ENCODE results near the gene CNTN5. TPM values are rescaled to one million over a fixed set of nuclear protein-coding genes. Genes with fewer than 3 reads are reported as not detected.

The CNTN5 gene
- total RNA-seq, 2 experiments from 2014 or later = not detected

GRCh38 chr11:99884750-99885149 is 864.0 kb downstream of the CNTN5 start:
- H3K9me3 Mint-ChIP-seq = peaks cover 15% of the 10 kb centered on the region
- H3K4me3 ChIP-seq (ENCODE audit: low read length) = no peak overlapping the region
- no peaks in the 10 kb centered on the region for H3K27me3 Mint-ChIP-seq
- intact Hi-C loops (cut with DNase I, micrococcal nuclease) = no loop called here
- no peaks in the 10 kb centered on the region for H3K4me1 Mint-ChIP-seq (ENCODE audit: low read depth)
- H3K27ac ChIP-seq (ENCODE audit: low read depth in 1 of 2, low read length in 2 of 2) = no peak overlapping the region
- H3K27ac Mint-ChIP-seq = no peak overlapping the region
- POLR2A ChIA-PET = no interaction called here
- TF ChIP-seq CTCF (IDR thresholded peaks at IDR 0.05) = no peak
- ATAC-seq (ENCODE audit: poor library complexity) (no peak), DNase-seq (no peak)
- no peak overlapping the region for H3K4me3 Mint-ChIP-seq
- peaks cover 3 to 11% of the 10 kb centered on the region in 2 experiments for H3K9me3 ChIP-seq (ENCODE audit: control insufficient read depth in 1 of 2, insufficient read depth in 1 of 2, low read length in 2 of 2)
- no peaks in the 10 kb centered on the region for H3K4me1 ChIP-seq (ENCODE audit: insufficient read depth, low read length)
- no peaks in the 10 kb centered on the region for H3K27me3 ChIP-seq (ENCODE audit: control insufficient read depth in 1 of 2, insufficient read depth in 2 of 2, low read length in 2 of 2)
- CTCF ChIA-PET = no interaction called here
- H3K36me3 ChIP-seq (ENCODE audit: insufficient read depth, low read length) = no peaks in the 10 kb centered on the region
- no peaks in the 10 kb centered on the region for H3K36me3 Mint-ChIP-seq (ENCODE audit: low read depth)

GRCh38 chr11:99887481-99887880 is 866.7 kb downstream of the CNTN5 start:
- Mint-ChIP-seq H3K4me3 (no peak overlapping the region), H3K27ac (no peak overlapping the region), H3K9me3 (peaks cover 15% of the 10 kb centered on the region), H3K36me3 (ENCODE audit: low read depth) (no peaks in the 10 kb centered on the region), H3K4me1 (ENCODE audit: low read depth) (no peaks in the 10 kb centered on the region), H3K27me3 (no peaks in the 10 kb centered on the region)
- Histone ChIP-seq H3K4me3 (ENCODE audit: low read length) (no peak overlapping the region), H3K9me3 (ENCODE audit: control insufficient read depth in 1 of 2, insufficient read depth in 1 of 2, low read length in 2 of 2) (peaks cover 3 to 11% of the 10 kb centered on the region in 2 experiments), H3K36me3 (ENCODE audit: insufficient read depth, low read length) (no peaks in the 10 kb centered on the region), H3K4me1 (ENCODE audit: insufficient read depth, low read length) (no peaks in the 10 kb centered on the region), H3K27me3 (ENCODE audit: control insufficient read depth in 1 of 2, insufficient read depth in 2 of 2, low read length in 2 of 2) (no peaks in the 10 kb centered on the region), H3K27ac (ENCODE audit: low read depth in 1 of 2, low read length in 2 of 2) (no peak overlapping the region)
- DNase-seq = no peak
- ATAC-seq (ENCODE audit: poor library complexity) = no peak
- ChIA-PET POLR2A (no interaction called here), CTCF (no interaction called here)
- intact Hi-C loops (cut with DNase I, micrococcal nuclease) = no loop called here
- no peak for TF ChIP-seq CTCF (IDR thresholded peaks at IDR 0.05)

- Histone ChIP-seq H3K36me3 (ENCODE audit: insufficient read depth, low read length) (no peaks in the 10 kb centered on the region), H3K9me3 (ENCODE audit: control insufficient read depth in 1 of 2, insufficient read depth in 1 of 2, low read length in 2 of 2) (peaks cover 6 to 17% of the 10 kb centered on the region in 2 experiments), H3K4me1 (ENCODE audit: insufficient read depth, low read length) (no peaks in the 10 kb centered on the region), H3K27ac (ENCODE audit: low read depth in 1 of 2, low read length in 2 of 2) (no peak overlapping the region), H3K4me3 (ENCODE audit: low read length) (no peak overlapping the region), H3K27me3 (ENCODE audit: control insufficient read depth in 1 of 2, insufficient read depth in 2 of 2, low read length in 2 of 2) (no peaks in the 10 kb centered on the region)
- ChIA-PET POLR2A (no interaction called here), CTCF (no interaction called here)
- ATAC-seq (ENCODE audit: poor library complexity) = no peak
- no peak overlapping the region for H3K27ac Mint-ChIP-seq
- H3K36me3 Mint-ChIP-seq (ENCODE audit: low read depth) = no peaks in the 10 kb centered on the region
- no peak for TF ChIP-seq CTCF (IDR thresholded peaks at IDR 0.05)
- peaks cover 5% of the 10 kb centered on the region for H3K9me3 Mint-ChIP-seq
- H3K4me3 Mint-ChIP-seq = no peak overlapping the region
- no peaks in the 10 kb centered on the region for H3K4me1 Mint-ChIP-seq (ENCODE audit: low read depth)
- no peaks in the 10 kb centered on the region for H3K27me3 Mint-ChIP-seq
- no peak for DNase-seq
- intact Hi-C loops (cut with DNase I, micrococcal nuclease) = no loop called here
These were observed 873.1 kb downstream of the CNTN5 start for GRCh38 chr11:99893811-99894210.

Measured in CD4-positive, alpha-beta T cell (primary cell).